Astrocyte of the spinal cord (primary cell): Measurements from ENCODE around the gene MBP.

ENCODE experiments used
- DNase-seq: peaks from one replicate; pipeline ENCODE4 v3.0.0; 2011; ENCODE audit warnings: low read depth, low spot score
- H3K4me3 ChIP-seq: 2 replicates; pipeline ENCODE4 v1.5.1; 2011; ENCODE audit warnings: low read depth, mild to moderate bottlenecking, low read length, moderate library complexity
- CTCF ChIP-seq: IDR thresholded peaks from 2 replicates; pipeline ENCODE4 v1.5.1; 2012; ENCODE audit warnings: low read depth, mild to moderate bottlenecking, low read length, inconsistent platforms
- in situ Hi-C: cut with HindIII; loops from 2 replicates; pipeline ENCODE4 v1.10.0; 2017; ENCODE audit warnings: low sequenced_read_pairs

Gene MBP

GRCh38 chr18:76978616-76979015 is 154.0 kb downstream of the MBP start:
- no peak for TF ChIP-seq CTCF
- H3K4me3 ChIP-seq = no peak overlapping the region

GRCh38 chr18:76977684-76978232 is 154.8 kb downstream of the MBP start:
- H3K4me3 ChIP-seq = no peak overlapping the region
- DNase-seq = no peak
- no peak for TF ChIP-seq CTCF
- in situ Hi-C loops = no loop called here

More at GRCh38 chr18:76978616-76979015, 154.0 kb downstream of the MBP start:
- no peak for DNase-seq
- in situ Hi-C loops = no loop called here

- no peak for TF ChIP-seq CTCF
- DNase-seq = no peak
- no peak overlapping the region for H3K4me3 ChIP-seq
- in situ Hi-C loops = no loop called here
These were observed 155.4 kb downstream of the MBP start for GRCh38 chr18:76977108-76977621.

- H3K4me3 ChIP-seq = no peak overlapping the region
- in situ Hi-C loops = no loop called here
- no peak for TF ChIP-seq CTCF
- DNase-seq = no peak
These were observed 156.9 kb downstream of the MBP start for GRCh38 chr18:76975577-76976110.

- DNase-seq = no peak
- no peak for TF ChIP-seq CTCF
- in situ Hi-C loops = no loop called here
- no peak overlapping the region for H3K4me3 ChIP-seq
These were observed 158.2 kb downstream of the MBP start for GRCh38 chr18:76974386-76974785.

GRCh38 chr18:76973520-76974266 is 158.9 kb downstream of the MBP start:
- no peak for TF ChIP-seq CTCF
- H3K4me3 ChIP-seq = no peak overlapping the region
- DNase-seq = no peak
- in situ Hi-C loops = no loop called here
